Neuronal stem cell (in vitro differentiated cells): Measurements from ENCODE around the gene SHROOM4.

Source experiments
- DNase-seq: peaks from one replicate; pipeline ENCODE4 v3.0.0-alpha.2; 2013; ENCODE audit warnings: low spot score
- H2AFZ ChIP-seq: one replicate; pipeline ENCODE4 v1.6.1; 2013; ENCODE audit warnings: mild to moderate bottlenecking, low read length, inconsistent platforms
- H2AK5ac ChIP-seq: 2 replicates; pipeline ENCODE4 v1.6.1; 2013; ENCODE audit warnings: low read depth, mild to moderate bottlenecking, inconsistent platforms, low read length, moderate library complexity, mixed read lengths
- H2BK120ac ChIP-seq: 2 replicates; pipeline ENCODE4 v1.6.1; 2013; ENCODE audit warnings: low read depth, mild to moderate bottlenecking, inconsistent platforms, low read length, moderate library complexity, mixed read lengths
- H2BK12ac ChIP-seq: one replicate; pipeline ENCODE4 v1.6.1; 2013; ENCODE audit warnings: low read length, inconsistent platforms
- H2BK15ac ChIP-seq: 2 replicates; pipeline ENCODE4 v1.6.1; 2013; ENCODE audit warnings: mild to moderate bottlenecking, low read length, inconsistent platforms, mixed read lengths
- H2BK5ac ChIP-seq: one replicate; pipeline ENCODE4 v1.6.1; 2013; ENCODE audit warnings: inconsistent platforms, mild to moderate bottlenecking, low read length, moderate library complexity
- H3K14ac ChIP-seq: one replicate; pipeline ENCODE4 v1.6.1; 2013; ENCODE audit warnings: low read length, inconsistent platforms
- H3K18ac ChIP-seq: 2 replicates; pipeline ENCODE4 v1.6.1; 2013; ENCODE audit warnings: low read length, inconsistent platforms
- H3K23ac ChIP-seq: 2 replicates; pipeline ENCODE4 v1.6.1; 2013; ENCODE audit warnings: low read depth, mild to moderate bottlenecking, mixed read lengths, low read length, inconsistent platforms; ENCODE audit not compliant: poor library complexity
- H3K27ac ChIP-seq: replicated peaks from 3 replicates; pipeline ENCODE4 v1.5.1; 2013; ENCODE audit warnings: low read length, inconsistent platforms
- H3K27me3 ChIP-seq, 3 experiments: 2 replicates each; pipeline ENCODE4 v1.6.1; 2013; ENCODE audit warnings: low read length in 3 of 3, mild to moderate bottlenecking in 2 of 3, inconsistent platforms in 1 of 3, low read depth in 1 of 3, mixed read lengths in 1 of 3, moderate library complexity in 1 of 3; ENCODE audit not compliant: control insufficient read depth in 3 of 3, insufficient read depth in 3 of 3
- H3K36me3 ChIP-seq, 2 donors: replicated peaks in 1 of 2; 2 replicates each; pipeline ENCODE4 v1.6.1; 2013; ENCODE audit warnings: low read length in 2 of 2; ENCODE audit not compliant: control insufficient read depth in 2 of 2, insufficient read depth in 2 of 2
- H3K4ac ChIP-seq: 2 replicates; pipeline ENCODE4 v1.6.1; 2013; ENCODE audit warnings: inconsistent platforms, mild to moderate bottlenecking, low read length, moderate library complexity
- H3K4me1 ChIP-seq, 2 donors: 1 replicate in 1 of 2; 2 replicates in 1 of 2; pipeline ENCODE4 v1.6.1; 2013; ENCODE audit warnings: low read length in 2 of 2, low read depth in 1 of 2; ENCODE audit not compliant: control insufficient read depth in 2 of 2, insufficient read depth in 1 of 2
- H3K4me2 ChIP-seq: one replicate; pipeline ENCODE4 v1.6.1; 2013; ENCODE audit warnings: mild to moderate bottlenecking, low read length, inconsistent platforms; ENCODE audit not compliant: insufficient read depth, poor library complexity, severe bottlenecking
- H3K4me3 ChIP-seq, 2 donors: 2 replicates each; pipeline ENCODE4 v1.5.1; 2013; ENCODE audit warnings: low read length in 2 of 2, mild to moderate bottlenecking in 2 of 2, inconsistent platforms in 1 of 2, moderate library complexity in 1 of 2
- H3K79me1 ChIP-seq: one replicate; pipeline ENCODE4 v1.6.1; 2013; ENCODE audit warnings: low read depth, mild to moderate bottlenecking, inconsistent platforms, low read length, moderate library complexity
- H3K9ac ChIP-seq: one replicate; pipeline ENCODE4 v1.6.1; 2013; ENCODE audit warnings: mild to moderate bottlenecking, low read depth, low read length, inconsistent platforms; ENCODE audit not compliant: poor library complexity
- H3K9me3 ChIP-seq, 2 donors: replicated peaks in 1 of 2; 2 replicates each; pipeline versions ENCODE3 to v1.6.1; 2013; ENCODE audit warnings: low read length in 2 of 2, mild to moderate bottlenecking in 2 of 2, inconsistent platforms in 1 of 2, low read depth in 1 of 2, mixed read lengths in 1 of 2, moderate library complexity in 1 of 2; ENCODE audit not compliant: control insufficient read depth in 2 of 2, insufficient read depth in 1 of 2
- H4K8ac ChIP-seq: one replicate; pipeline ENCODE4 v1.6.1; 2013; ENCODE audit warnings: low read depth, mild to moderate bottlenecking, inconsistent platforms, low read length, moderate library complexity
- H4K91ac ChIP-seq: one replicate; pipeline ENCODE4 v1.6.1; 2013; ENCODE audit warnings: low read length, low read depth, mild to moderate bottlenecking, inconsistent platforms; ENCODE audit not compliant: poor library complexity
- WGBS, 2 donors: extraction: QIAGEN DNeasy Blood & Tissue Kit; methylation state at CpG; one replicate each; pipeline ENCODE4 v1.1.7; 2013; ENCODE audit warnings: missing lambda C conversion rate in 2 of 2, mixed read lengths in 1 of 2; ENCODE audit not compliant: insufficient read length in 2 of 2, insufficient replicate concordance in 1 of 2; ENCODE audit errors: extremely low coverage in 2 of 2; 5-methylcytosine and 5-hydroxymethylcytosine counted together

The SHROOM4 gene

GRCh38 chrX:50718776-50719175 is 95.2 kb downstream of the SHROOM4 start:
- no peak overlapping the region for H3K14ac ChIP-seq
- H3K4me2 ChIP-seq, result no peak overlapping the region
- no peak overlapping the region for H3K23ac ChIP-seq
- no peak overlapping the region for H3K9ac ChIP-seq
- no peaks in the 10 kb centered on the region for H3K36me3 ChIP-seq
- DNase-seq, result no peak
- no peak overlapping the region for H2BK15ac ChIP-seq
- no peak overlapping the region for H2BK120ac ChIP-seq
- no CpG with 5 or more reads among the region's 1 CpG for WGBS, 2 donors
- no peak overlapping the region for H3K4ac ChIP-seq
- no peak overlapping the region for H2BK12ac ChIP-seq
- H2AFZ ChIP-seq, result no peak overlapping the region
- no peaks in the 10 kb centered on the region for H3K4me1 ChIP-seq
- H3K9me3 ChIP-seq, result no peaks in the 10 kb centered on the region
- H3K27ac ChIP-seq, result no peak overlapping the region
- H4K91ac ChIP-seq, result no peak overlapping the region
- H4K8ac ChIP-seq, result no peak overlapping the region
- H2BK5ac ChIP-seq, result no peak overlapping the region
- no peaks in the 10 kb centered on the region for H3K27me3 ChIP-seq
- no peak overlapping the region for H3K18ac ChIP-seq
- H2AK5ac ChIP-seq, result no peak overlapping the region
- H3K4me3 ChIP-seq, result no peak overlapping the region
- no peaks in the 10 kb centered on the region for H3K79me1 ChIP-seq

- Histone ChIP-seq H4K8ac (no peak overlapping the region), H3K4ac (no peak overlapping the region), H2AK5ac (no peak overlapping the region), H2BK120ac (no peak overlapping the region), H3K9me3 (no peaks in the 10 kb centered on the region), H3K18ac (no peak overlapping the region), H2BK12ac (no peak overlapping the region), H3K23ac (no peak overlapping the region), H3K4me3 (no peak overlapping the region), H3K79me1 (no peaks in the 10 kb centered on the region), H2AFZ (no peak overlapping the region), H3K14ac (no peak overlapping the region), H3K4me1 (no peaks in the 10 kb centered on the region), H3K36me3 (no peaks in the 10 kb centered on the region), H2BK15ac (no peak overlapping the region), H3K9ac (no peak overlapping the region), H4K91ac (no peak overlapping the region), H2BK5ac (no peak overlapping the region), H3K27ac (no peak overlapping the region), H3K27me3 (no peaks in the 10 kb centered on the region), H3K4me2 (no peak overlapping the region)
- no peak for DNase-seq
- no CpG with 5 or more reads among the region's 4 CpGs for WGBS, 2 donors
Observed at GRCh38 chrX:50716706-50717105, 97.3 kb downstream of the SHROOM4 start.

DNA sequence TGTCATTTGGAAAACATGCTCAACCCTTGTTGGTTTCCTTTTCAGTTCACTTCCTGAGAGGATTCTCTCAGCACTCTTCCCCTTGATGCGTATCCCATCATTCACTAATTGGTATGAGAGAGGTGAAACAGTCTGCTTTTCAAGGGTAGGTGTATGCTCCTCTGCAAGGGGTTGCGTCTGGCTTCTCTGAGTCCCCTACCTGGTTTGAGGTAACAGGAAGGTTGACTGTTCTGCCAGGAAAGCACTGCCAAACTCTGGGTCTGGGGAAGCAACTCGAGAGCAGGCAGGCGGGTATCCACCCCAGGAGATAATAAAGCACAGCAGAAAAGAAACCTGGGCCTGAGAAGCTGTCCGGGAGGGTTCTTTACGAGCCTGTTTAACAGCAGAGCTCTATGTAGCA is 101.2 kb downstream of the SHROOM4 start:
- no peak overlapping the region for H2AK5ac ChIP-seq
- no peak overlapping the region for H4K8ac ChIP-seq
- no peaks in the 10 kb centered on the region for H3K9me3 ChIP-seq
- no peak overlapping the region for H3K4ac ChIP-seq
- peaks cover 0 to 3% of the 10 kb centered on the region in 2 donors for H3K4me1 ChIP-seq
- no peak overlapping the region for H3K14ac ChIP-seq
- H3K9ac ChIP-seq, result no peak overlapping the region
- H3K79me1 ChIP-seq, result no peaks in the 10 kb centered on the region
- H3K4me2 ChIP-seq, result no peak overlapping the region
- H3K4me3 ChIP-seq, result no peak overlapping the region
- peaks cover 0 to 4% (median 0%) of the 10 kb centered on the region in 3 experiments for H3K27me3 ChIP-seq
- no peak overlapping the region for H3K27ac ChIP-seq
- H2BK12ac ChIP-seq, result no peak overlapping the region
- no peaks in the 10 kb centered on the region for H3K36me3 ChIP-seq
- no peak overlapping the region for H3K18ac ChIP-seq
- WGBS, 2 donors, result no CpG with 5 or more reads among the region's 6 CpGs
- no peak for DNase-seq
- no peak overlapping the region for H2AFZ ChIP-seq
- no peak overlapping the region for H3K23ac ChIP-seq
- no peak overlapping the region for H2BK5ac ChIP-seq
- H4K91ac ChIP-seq, result no peak overlapping the region
- no peak overlapping the region for H2BK15ac ChIP-seq
- no peak overlapping the region for H2BK120ac ChIP-seq

DNA sequence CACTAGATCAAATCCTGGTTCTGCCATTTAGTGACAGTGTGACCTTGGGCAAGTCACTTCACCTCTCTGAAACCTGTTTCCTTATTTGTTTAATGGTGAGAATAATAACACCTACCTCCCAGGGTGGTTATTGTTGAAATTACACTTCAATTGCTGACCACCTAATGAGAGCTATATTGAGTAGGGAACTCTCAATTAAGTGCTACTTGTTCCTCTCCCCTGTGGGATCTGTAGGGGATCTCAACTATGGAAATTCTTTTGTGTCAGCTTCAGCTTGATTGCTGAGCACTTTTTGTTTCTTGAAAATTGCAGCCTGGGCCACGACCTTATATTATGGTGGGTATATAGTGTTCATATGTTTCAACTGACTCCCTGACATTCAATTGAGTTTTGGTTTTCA is 102.1 kb downstream of the SHROOM4 start:
- H3K4me2 ChIP-seq, result no peak overlapping the region

More for the DNA sequence above, 102.1 kb downstream of the SHROOM4 start:
- Histone ChIP-seq H3K18ac (no peak overlapping the region), H2AFZ (no peak overlapping the region), H3K27me3 (peaks cover 0 to 9% (median 0%) of the 10 kb centered on the region in 3 experiments), H2BK5ac (no peak overlapping the region), H2BK120ac (no peak overlapping the region), H4K91ac (no peak overlapping the region), H3K9ac (no peak overlapping the region), H3K9me3 (no peaks in the 10 kb centered on the region), H3K23ac (no peak overlapping the region), H3K27ac (no peak overlapping the region), H2AK5ac (no peak overlapping the region), H3K36me3 (no peaks in the 10 kb centered on the region), H3K14ac (no peak overlapping the region), H4K8ac (no peak overlapping the region), H3K4me3 (no peak overlapping the region), H3K4ac (no peak overlapping the region), H2BK12ac (no peak overlapping the region), H3K4me1 (peaks cover 0 to 3% of the 10 kb centered on the region in 2 donors), H2BK15ac (no peak overlapping the region), H3K79me1 (no peaks in the 10 kb centered on the region)
- WGBS, 2 donors, result no CpG with 5 or more reads among the region's 1 CpG
- no peak for DNase-seq
